GM12878 (cell line): ENCODE results near the gene BCAN. TPM values are rescaled to one million over a fixed set of nuclear protein-coding genes. Genes with fewer than 3 reads are reported as not detected.

Experiments
- ATAC-seq: fragments of 200-7000 bp; cut with Tn5 transposase; 3 replicates; pipeline ENCODE4 v1.9.1; 2020; ENCODE audit warnings: mild to moderate bottlenecking, moderate library complexity
- BruUV-seq: library from RNA; stranded (reverse); fragments of 400-500 nt; replicated peaks from 2 replicates; lab custom pipeline; 2021; lab: Mats Ljungman, UMichigan
- CTCF ChIA-PET: fragments of 300-600 bp; sonication (Branson Sonifier 250); formaldehyde crosslinking; extraction: SDS; loops from one replicate; lab custom pipeline; 2021; ENCODE audit warnings: inconsistent platforms; lab: Yijun Ruan, JAX
- POLR2A ChIA-PET: fragments of 350-600 bp; formaldehyde crosslinking; extraction: SDS; loops from one replicate; lab custom pipeline; 2021; ENCODE audit warnings: inconsistent platforms; lab: Charles Lee
- RAD21 ChIA-PET: fragments of 300-600 bp; sonication (Branson Sonifier 250); formaldehyde crosslinking; loops from one replicate; lab custom pipeline; 2023; ENCODE audit warnings: antibody characterized with exemption; ENCODE audit not compliant: unreplicated experiment; lab: Charles Lee
- SMC1A ChIA-PET: fragments of 300-600 bp; sonication (Branson Sonifier 250); formaldehyde crosslinking; loops from one replicate; lab custom pipeline; 2023; ENCODE audit not compliant: unreplicated experiment, uncharacterized antibody; lab: Charles Lee
- DNase-seq: peaks from one replicate; pipeline ENCODE4 v3.0.0-alpha.2; 2011; ENCODE audit warnings: low read depth, low spot score
- FAIRE-seq: peaks from 3 replicates; lab custom pipeline; 2011; peaks lifted over from hg19 to GRCh38; lab: Jason Lieb, UNC
- H2AFZ ChIP-seq: 2 replicates; pipeline ENCODE4 v1.6.0; 2011; ENCODE audit warnings: low read depth, low read length, control low read depth; ENCODE audit not compliant: control insufficient read depth
- H3K27ac ChIP-seq: 2 replicates; pipeline ENCODE4 v1.5.1; 2011; ENCODE audit warnings: control low read depth; ENCODE audit not compliant: control insufficient read depth, insufficient read depth
- H3K27me3 ChIP-seq, 2 experiments: replicated peaks in 1 of 2; 2 replicates each; pipeline versions ENCODE4 v1.6.0 to v1.6.1; 2011; ENCODE audit warnings: low read length in 1 of 2; ENCODE audit not compliant: control insufficient read depth in 2 of 2, insufficient read depth in 2 of 2
- H3K36me3 ChIP-seq, 2 experiments: 2 replicates each; pipeline ENCODE4 v1.5.1; 2011; ENCODE audit warnings: low read length in 1 of 2; ENCODE audit not compliant: control insufficient read depth in 2 of 2, insufficient read depth in 2 of 2
- H3K4me1 ChIP-seq: 2 replicates; pipeline ENCODE4 v1.6.1; 2011; ENCODE audit warnings: mild to moderate bottlenecking, low read length, moderate library complexity, mixed read lengths; ENCODE audit not compliant: control insufficient read depth, insufficient read depth
- H3K4me2 ChIP-seq: 2 replicates; pipeline ENCODE4 v1.6.0; 2011; ENCODE audit warnings: control low read depth; ENCODE audit not compliant: control insufficient read depth, insufficient read depth
- H3K4me3 ChIP-seq: fragments of 200-600 bp; sonication (generic); 2 replicates; pipeline ENCODE4 v1.5.1; 2016
- H3K79me2 ChIP-seq: 2 replicates; pipeline ENCODE4 v1.6.0; 2011; ENCODE audit warnings: low read length; ENCODE audit not compliant: control insufficient read depth, insufficient read depth
- H3K9ac ChIP-seq: 2 replicates; pipeline ENCODE4 v1.8.0; 2011; ENCODE audit warnings: low read length, control low read depth, mixed read lengths; ENCODE audit not compliant: control insufficient read depth, insufficient read depth
- H3K9me3 ChIP-seq: replicated peaks from 3 replicates; pipeline ENCODE4 v1.5.1; 2011; ENCODE audit warnings: mild to moderate bottlenecking, low read length; ENCODE audit not compliant: control insufficient read depth, insufficient read depth
- H4K20me1 ChIP-seq: 2 replicates; pipeline ENCODE4 v1.6.0; 2011; ENCODE audit not compliant: control insufficient read depth, insufficient read depth
- BACH1 ChIP-seq: fragments of 450-650 bp; IDR thresholded peaks from 2 replicates; pipeline ENCODE4 v1.6.1; 2017; ENCODE audit warnings: mild to moderate bottlenecking, borderline replicate concordance
- BHLHE40 ChIP-seq, 2 experiments: fragments of 450-650 bp in 1 of 2; IDR thresholded peaks; 2 replicates each; pipeline ENCODE4 v1.6.1; 2011 to 2017; ENCODE audit warnings: low read depth in 2 of 2, borderline replicate concordance in 1 of 2, improper control_type of control experiment in 1 of 2, low read length in 1 of 2, mild to moderate bottlenecking in 1 of 2
- CHD1 ChIP-seq: IDR thresholded peaks from 2 replicates; pipeline ENCODE4 v1.6.1; 2012; ENCODE audit warnings: low read depth, low read length, improper control_type of control experiment
- EP300 ChIP-seq, 2 experiments: fragments of 150-350 bp in 1 of 2; IDR thresholded peaks; 2 replicates each; pipeline ENCODE4 v1.6.1; 2011 to 2012; ENCODE audit warnings: low read depth in 2 of 2, low read length in 2 of 2, borderline replicate concordance in 1 of 2, improper control_type of control experiment in 1 of 2, inconsistent platforms in 1 of 2; ENCODE audit not compliant: control insufficient read depth in 1 of 2
- HDAC6 ChIP-seq: fragments of 200-600 bp; sonication (generic); IDR thresholded peaks from one replicate; pipeline ENCODE4 v1.8.0; 2017; ENCODE audit warnings: antibody characterized with exemption; ENCODE audit not compliant: unreplicated experiment
- HSF1 ChIP-seq: fragments of 150-350 bp; IDR thresholded peaks from 2 replicates; pipeline ENCODE4 v1.6.1; 2014; ENCODE audit warnings: mild to moderate bottlenecking, low read depth, low read length
- IRF3 ChIP-seq: fragments of 450-650 bp; IDR thresholded peaks from 2 replicates; pipeline ENCODE4 v1.6.1; 2014; ENCODE audit warnings: mild to moderate bottlenecking
- MYC ChIP-seq: IDR thresholded peaks from 2 replicates; pipeline ENCODE4 v1.6.1; 2011; ENCODE audit warnings: mild to moderate bottlenecking, low read length, moderate library complexity, inconsistent platforms; ENCODE audit not compliant: insufficient read depth, insufficient replicate concordance, insufficient read length, severe bottlenecking
- NBN ChIP-seq: fragments of 450-650 bp; IDR thresholded peaks from 2 replicates; pipeline ENCODE4 v1.6.1; 2016
- NKRF ChIP-seq: fragments of 450-650 bp; conservative IDR thresholded peaks from 2 replicates; pipeline ENCODE4 v1.6.1; 2017; ENCODE audit warnings: mild to moderate bottlenecking, moderate library complexity
- NR2C2 ChIP-seq: IDR thresholded peaks from 2 replicates; pipeline ENCODE4 v1.6.1; 2011; ENCODE audit warnings: borderline replicate concordance, low read depth; ENCODE audit not compliant: control insufficient read depth, insufficient read length
- PKNOX1 ChIP-seq: fragments of 450-650 bp; IDR thresholded peaks from 2 replicates; pipeline ENCODE4 v1.6.1; 2016; ENCODE audit warnings: mild to moderate bottlenecking
- RAD51 ChIP-seq: fragments of 450-650 bp; IDR thresholded peaks from 2 replicates; pipeline ENCODE4 v1.6.1; 2016; ENCODE audit warnings: moderate library complexity, mild to moderate bottlenecking, inconsistent platforms
- RB1 ChIP-seq: fragments of 450-650 bp; formaldehyde crosslinking; IDR thresholded peaks from 2 replicates; pipeline ENCODE4 v1.6.1; 2017; ENCODE audit warnings: mild to moderate bottlenecking, borderline replicate concordance
- YBX1 ChIP-seq: fragments of 450-650 bp; IDR thresholded peaks from 2 replicates; pipeline ENCODE4 v1.6.1; 2016; ENCODE audit warnings: antibody characterized with exemption
- ZBED1 ChIP-seq: IDR thresholded peaks from 2 replicates; pipeline ENCODE4 v1.6.1; 2016; ENCODE audit warnings: borderline replicate concordance
- WGBS: methylation state at CpG from one replicate; pipeline ENCODE4 v1.1.6; 2016; ENCODE audit warnings: low lambda C conversion rate; ENCODE audit not compliant: insufficient replicate concordance, insufficient coverage; ENCODE audit errors: missing lambda C conversion rate; 5-methylcytosine and 5-hydroxymethylcytosine counted together
- in situ Hi-C: fragments of 300-500 bp; cut with MboI; formaldehyde crosslinking; loops from 9 replicates; pipeline ENCODE4 v1.14.3; 2018; ENCODE audit warnings: mixed read lengths
- intact Hi-C: fragments of 100-400 bp; cut with micrococcal nuclease; formaldehyde crosslinking; loops from one replicate; pipeline ENCODE4 v1.14.2; 2022; ENCODE audit not compliant: unreplicated experiment
- polyA plus RNA-seq, 11 experiments: library from polyadenylated mRNA; depleted of rRNA in 4 of 11; unstranded in 6 of 11; stranded (reverse) in 5 of 11; fragments of >200 nt; fragmentation: Nextera tagmentation in 4 of 11; fragmentation: Illumina TruSeq in 1 of 11; extraction: Ambion mirVana in 4 of 11; extraction: Trizol in 1 of 11; gene quantifications; 1 replicate in 1 of 11; 2 replicates in 10 of 11; pipeline versions ENCODE4 v1.2.1 to v1.2.3, GENCODE V29; 2011 to 2016; ENCODE audit warnings: inconsistent platforms in 2 of 11, missing spikeins in 2 of 11, low read depth in 1 of 11
- total RNA-seq, 4 experiments: library from RNA; depleted of rRNA in 3 of 4; stranded (reverse); fragments of >200 nt in 3 of 4; fragmentation: Illumina TruSeq in 1 of 4; extraction: Trizol in 1 of 4; gene quantifications; 2 replicates each; pipeline versions ENCODE4 v1.2.1 to v1.2.3, GENCODE V29; 2013 to 2021

BCAN gene
- total and polyA plus RNA-seq, 10 of the 15 experiments (the other 5 are each of a cell fraction or from before 2014, with no cell fraction given): 0.05 to 1.3 (median 0.18) TPM; not detected in 1

- TF ChIP-seq HSF1: no peak
- no peak for TF ChIP-seq BACH1
- TF ChIP-seq ZBED1: no peak
Observed at GRCh38 chr1:156626079-156626438, 15.9 kb upstream of the BCAN start (continued).

- CTCF ChIA-PET: interaction anchor here (0.5 to 9.2 kb wide), 39 partner anchors 8 to 1782 kb away, joined by 3 to 208 read pairs (median 4); partner anchors contain the start of genes BCAN, CRABP2, HAPLN2 and ISG20L2
- no peaks in the 10 kb centered on the region for H3K9me3 ChIP-seq
- WGBS: 0% methylated on average over 2 of the region's 2 CpGs
- TF ChIP-seq NBN (no peak), YBX1 (no peak), BHLHE40 (IDR thresholded peaks at IDR 0.05; ENCODE audit: borderline replicate concordance in 1 of 2, low read depth in 2 of 2, low read length in 1 of 2) (peak; percentile 53 to 64; a peak in 2 of 4 replicates), NKRF (no peak), NR2C2 (no peak), RB1 (no peak), PKNOX1 (peak; percentile 80), MYC (no peak), CHD1 (no peak), RAD51 (peak; percentile 46; the same call in 1 of the 2 replicates), EP300 (IDR thresholded peaks at IDR 0.05; ENCODE audit: borderline replicate concordance in 1 of 2, control insufficient read depth in 1 of 2, low read depth in 2 of 2, low read length in 2 of 2) (no peak), HDAC6 (no peak), IRF3 (no peak)
Observed at GRCh38 chr1:156627313-156627880, 14.5 kb upstream of the BCAN start.

More at GRCh38 chr1:156627313-156627880, 14.5 kb upstream of the BCAN start:
- Histone ChIP-seq H3K9ac (no peak overlapping the region), H2AFZ (no peak overlapping the region), H3K27me3 (peaks cover 10 to 16% of the 10 kb centered on the region in 2 experiments; a peak in 3 of 4 replicates), H3K4me1 (no peaks in the 10 kb centered on the region), H3K79me2 (no peaks in the 10 kb centered on the region), H3K4me3 (no peak overlapping the region), H3K4me2 (no peak overlapping the region), H3K27ac (no peak overlapping the region), H3K36me3 (no peaks in the 10 kb centered on the region), H4K20me1 (no peaks in the 10 kb centered on the region)
- FAIRE-seq (peak; percentile 78), ATAC-seq (peak; percentile 70), DNase-seq (no peak)
- POLR2A ChIA-PET: interaction anchor here (0.6 to 1.1 kb wide), 4 partner anchors 16 to 260 kb away, joined by 3 to 7 read pairs (median 4); no protein-coding TSS in a partner anchor
- RAD21 ChIA-PET: interaction anchor here (0.5 to 2.4 kb wide), 18 partner anchors 9 to 263 kb away, joined by 3 to 20 read pairs (median 4); partner anchors contain the start of gene NES
- SMC1A ChIA-PET: interaction anchor here (0.7 to 3.0 kb wide), 22 partner anchors 12 to 1586 kb away, joined by 3 to 18 read pairs (median 4); no protein-coding TSS in a partner anchor
- BruUV-seq: no TSS peak
- in situ Hi-C loops (no loop called here), intact Hi-C loops (loop anchor here (1.0 to 10.0 kb wide), 2 partner anchors 30 to 97 kb away; partner anchors contain the start of genes ISG20L2 and METTL25B)
